GM23248 (cell line): ENCODE data around the gene DZIP1.

ENCODE experiments used
- EZH2 ChIP-seq: fragments of 200-600 bp; sonication (generic); IDR thresholded peaks from 2 replicates; pipeline ENCODE4 v1.6.1; 2018; ENCODE audit warnings: antibody characterized with exemption, mild to moderate bottlenecking; ENCODE audit not compliant: insufficient read depth, poor library complexity, severe bottlenecking
- EZH2phosphoT487 ChIP-seq: fragments of 200-600 bp; sonication (generic); IDR thresholded peaks from 2 replicates; pipeline ENCODE4 v1.6.1; 2018; ENCODE audit warnings: antibody characterized with exemption, moderate library complexity, mild to moderate bottlenecking, low read depth; ENCODE audit not compliant: insufficient read depth

DNA sequence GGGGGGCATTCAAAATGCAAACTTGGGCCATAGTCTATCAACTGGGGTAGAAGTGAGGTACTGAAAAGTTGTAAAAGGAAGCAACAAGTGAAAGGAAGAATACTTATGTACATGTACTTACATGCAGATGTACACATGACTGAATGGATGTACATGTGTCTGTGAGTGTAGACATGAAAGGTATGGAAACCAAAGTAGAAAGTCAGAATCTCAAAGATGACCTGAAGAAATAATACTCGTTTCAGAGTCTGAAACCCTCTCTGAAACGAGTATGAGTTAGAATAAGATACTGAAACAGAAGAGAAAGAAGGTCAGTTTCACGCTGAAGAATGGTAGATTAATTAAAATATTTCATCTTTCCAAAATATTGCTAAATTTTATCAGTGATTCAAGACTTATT, 13.9 kb downstream of the DZIP1 start:
- no peak for TF ChIP-seq EZH2
- TF ChIP-seq EZH2phosphoT487, result no peak
